K562 (cell line): ENCODE measurements around the gene EPN2. TPM values are rescaled to one million over a fixed set of nuclear protein-coding genes. Genes with fewer than 3 reads are reported as not detected.

Experiments used
- ATAC-seq: fragments of 200-7000 bp; cut with Tn5 transposase; 3 replicates; pipeline ENCODE4 v1.9.1; 2020; ENCODE audit warnings: moderate library complexity
- BruUV-seq: library from RNA; stranded (reverse); fragments of 400-500 nt; replicated peaks from 2 replicates; lab custom pipeline; 2021; lab: Mats Ljungman, UMichigan
- CTCF ChIA-PET: fragments of 300-600 bp; formaldehyde crosslinking; extraction: SDS; loops from one replicate; lab custom pipeline; 2021; ENCODE audit warnings: low intra/inter-chr PET ratio; lab: Yijun Ruan, JAX
- POLR2A ChIA-PET: fragments of 300-600, 350-650 bp; sonication (Branson Sonifier 250); formaldehyde crosslinking; extraction: SDS; loops from one replicate; lab custom pipeline; 2021; ENCODE audit warnings: antibody characterized with exemption, inconsistent platforms; lab: Yijun Ruan, JAX
- DNase-seq, 4 experiments: peaks; one replicate each; pipeline versions ENCODE4 v3.0.0 to v3.0.0-alpha.2; 2011 to 2018; ENCODE audit warnings: low spot score in 3 of 4, mixed read lengths in 3 of 4; ENCODE audit errors: extremely low read depth in 1 of 4
- FAIRE-seq: peaks from 2 replicates; lab custom pipeline; 2011; peaks lifted over from hg19 to GRCh38; lab: Jason Lieb, UNC
- H2AFZ ChIP-seq: 2 replicates; pipeline ENCODE4 v1.6.0; 2011; ENCODE audit warnings: low read depth, low read length, control low read depth, inconsistent platforms
- H3K27ac ChIP-seq: fragments of 200-600 bp; 3 replicates; pipeline ENCODE4 v1.8.0; 2011; ENCODE audit warnings: low read depth, mild to moderate bottlenecking, control low read depth, inconsistent platforms, low read length, moderate library complexity, mixed read lengths; ENCODE audit errors: extremely low read depth
- H3K27me3 ChIP-seq, 2 experiments: fragments of 300-600 bp in 1 of 2; 2 replicates in 1 of 2; 3 replicates in 1 of 2; pipeline versions ENCODE4 v1.6.0 to v1.8.0; 2011; ENCODE audit warnings: inconsistent platforms in 2 of 2, low read length in 2 of 2, mild to moderate bottlenecking in 1 of 2, mixed read lengths in 1 of 2, moderate library complexity in 1 of 2; ENCODE audit not compliant: control insufficient read depth in 2 of 2, insufficient read depth in 2 of 2
- H3K36me3 ChIP-seq: fragments of 300-600 bp; 3 replicates; pipeline ENCODE4 v1.8.0; 2011; ENCODE audit warnings: mild to moderate bottlenecking, low read length, inconsistent platforms; ENCODE audit not compliant: control insufficient read depth, insufficient read depth
- H3K4me1 ChIP-seq, 2 experiments: fragments of 200-600 bp in 1 of 2; replicated peaks in 1 of 2; 2 replicates in 1 of 2; 3 replicates in 1 of 2; pipeline versions ENCODE4 v1.5.1 to v1.8.0; 2011; ENCODE audit warnings: inconsistent platforms in 2 of 2, low read length in 2 of 2, mild to moderate bottlenecking in 1 of 2, mixed read lengths in 1 of 2, moderate library complexity in 1 of 2; ENCODE audit not compliant: control insufficient read depth in 2 of 2, insufficient read depth in 2 of 2
- H3K4me2 ChIP-seq: 2 replicates; pipeline ENCODE4 v1.6.1; 2011; ENCODE audit warnings: low read length, control low read depth, inconsistent platforms, mixed read lengths; ENCODE audit not compliant: insufficient read depth
- H3K4me3 ChIP-seq: fragments of 200-600 bp; sonication (generic), shearing (Covaris generic); 2 replicates; pipeline ENCODE4 v1.5.1; 2016; ENCODE audit warnings: control low read depth, inconsistent platforms
- H3K79me2 ChIP-seq: fragments of 200-600 bp; 3 replicates; pipeline ENCODE4 v1.8.0; 2011; ENCODE audit warnings: low read length, inconsistent platforms; ENCODE audit not compliant: control insufficient read depth, insufficient read depth
- H3K9ac ChIP-seq, 2 experiments: 2 replicates each; pipeline versions ENCODE4 v1.6.0 to v1.6.1; 2011; ENCODE audit warnings: low read depth in 2 of 2, low read length in 2 of 2, control low read depth in 1 of 2, inconsistent platforms in 1 of 2, mild to moderate bottlenecking in 1 of 2, mixed read lengths in 1 of 2; ENCODE audit not compliant: insufficient read depth in 1 of 2
- H3K9me1 ChIP-seq: one replicate; pipeline ENCODE4 v1.6.0; 2011; ENCODE audit warnings: inconsistent platforms, mild to moderate bottlenecking, low read length, moderate library complexity; ENCODE audit not compliant: control insufficient read depth, insufficient read depth
- H3K9me3 ChIP-seq: replicated peaks from 2 replicates; pipeline ENCODE4 v1.5.1; 2011; ENCODE audit warnings: low read depth, low read length, inconsistent platforms; ENCODE audit not compliant: control insufficient read depth, insufficient read depth
- H4K20me1 ChIP-seq: replicated peaks from 2 replicates; pipeline ENCODE4 v1.6.1; 2011; ENCODE audit warnings: low read length, inconsistent platforms, mixed read lengths; ENCODE audit not compliant: control insufficient read depth, insufficient read depth
- FOSL1 ChIP-seq: fragments of 200-800 bp; sonication (Bioruptor generic); conservative IDR thresholded peaks from 2 replicates; pipeline ENCODE4 v1.6.1; 2016; ENCODE audit warnings: missing genetic modification characterization, missing compliant biosample characterization
- KAT8 ChIP-seq: fragments of 450-650 bp; IDR thresholded peaks from 2 replicates; pipeline ENCODE4 v1.6.1; 2016; ENCODE audit warnings: low read depth, mild to moderate bottlenecking
- MEIS2 ChIP-seq: fragments of 450-650 bp; IDR thresholded peaks from 2 replicates; pipeline ENCODE4 v1.6.1; 2014; ENCODE audit warnings: mild to moderate bottlenecking; ENCODE audit not compliant: partially characterized antibody
- RBM17 ChIP-seq: fragments of 200-400 bp; formaldehyde crosslinking; IDR thresholded peaks from 2 replicates; pipeline ENCODE4 v1.6.1; 2017; ENCODE audit warnings: low read depth, mild to moderate bottlenecking, low read length, borderline replicate concordance
- SPI1 ChIP-seq: IDR thresholded peaks from 2 replicates; pipeline ENCODE4 v1.6.1; 2011; ENCODE audit warnings: low read depth, low read length, control low read depth, borderline replicate concordance
- ZNF134 ChIP-seq: fragments of 250-450 bp; sonication (Bioruptor Pico); conservative IDR thresholded peaks from 2 replicates; pipeline ENCODE4 v1.4.0; 2020
- WGBS: fragments of 100-300 bp; shearing (Covaris generic); methylation state at CpG from one replicate; pipeline ENCODE4 v1.1.6; 2016; ENCODE audit warnings: low coverage, mixed read lengths; ENCODE audit not compliant: insufficient coverage; ENCODE audit errors: missing lambda C conversion rate; 5-methylcytosine and 5-hydroxymethylcytosine counted together
- in situ Hi-C: fragments of 300-500 bp; cut with MboI; formaldehyde crosslinking; loops from 4 replicates; pipeline ENCODE4 v1.15.0; 2018; ENCODE audit warnings: inconsistent platforms, mixed read lengths
- intact Hi-C: fragments of 100-400 bp; cut with micrococcal nuclease; formaldehyde crosslinking; loops from 2 replicates; pipeline ENCODE4 v1.14.2; 2022
- polyA plus RNA-seq, 8 experiments: library from polyadenylated mRNA; depleted of rRNA in 4 of 8; stranded (reverse) in 5 of 8; unstranded in 3 of 8; fragments of >200 nt; fragmentation: Nextera tagmentation in 2 of 8; fragmentation: Illumina TruSeq in 1 of 8; extraction: Ambion mirVana in 2 of 8; extraction: Trizol in 1 of 8; gene quantifications; 2 replicates each; pipeline versions ENCODE4 v1.2.1 to v1.2.3, GENCODE V29; 2011 to 2014; ENCODE audit warnings: inconsistent platforms in 1 of 8, missing spikeins in 1 of 8
- total RNA-seq, 7 experiments: library from RNA; depleted of rRNA in 6 of 7; stranded (reverse); fragments of >200 nt in 6 of 7; fragmentation: Illumina TruSeq in 2 of 7; extraction: Trizol in 2 of 7; gene quantifications; 2 replicates each; pipeline versions ENCODE4 v1.2.1 to v1.2.3, GENCODE V29; 2011 to 2021; ENCODE audit warnings: low replicate concordance in 1 of 7

The EPN2 gene
- total and polyA plus RNA-seq, 9 of the 15 experiments (the other 6 are each of a cell fraction or from before 2014, with no cell fraction given), result 1.0 to 12.9 (median 8.9) TPM

DNA sequence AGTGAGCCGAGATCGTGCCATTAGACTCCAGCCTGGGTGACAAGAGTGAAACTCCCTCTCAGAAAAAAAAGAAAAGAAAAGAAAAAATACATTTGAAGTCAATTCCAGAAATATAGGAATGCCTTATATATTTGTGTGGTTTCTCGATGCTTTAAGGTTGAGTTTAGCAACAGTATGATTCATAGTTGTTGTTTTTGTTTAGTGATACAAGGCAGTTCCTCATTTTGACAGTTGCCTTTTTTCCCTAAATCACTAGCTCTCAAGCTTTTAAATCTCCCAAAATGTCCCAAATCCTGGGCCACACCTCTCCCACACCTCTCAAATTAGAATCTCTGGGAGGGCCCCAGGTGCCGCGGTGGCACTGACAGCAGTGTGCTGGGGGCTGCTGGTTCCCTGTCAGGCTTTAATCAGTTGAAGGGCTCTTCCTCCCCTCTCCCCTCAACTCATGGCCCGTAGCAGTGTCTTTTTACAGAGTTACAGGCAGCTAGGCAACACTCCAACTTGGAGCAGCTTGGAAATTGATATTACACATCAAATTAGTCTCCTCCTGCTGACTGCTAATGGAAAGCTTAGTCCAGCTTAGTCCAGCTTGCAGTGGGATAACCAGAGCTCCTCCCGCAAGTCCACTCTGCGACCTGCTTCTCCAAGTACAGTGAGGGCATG is 58.4 kb downstream of the EPN2 start:
- H3K36me3 ChIP-seq, result no peaks in the 10 kb centered on the region
- no peak overlapping the region for H3K9ac ChIP-seq
- intact Hi-C loops, result no loop called here
- WGBS, result 69% methylated on average over 5 of the region's 8 CpGs
- H3K9me3 ChIP-seq, result no peaks in the 10 kb centered on the region
- H3K4me3 ChIP-seq, result no peak overlapping the region
- POLR2A ChIA-PET, result no interaction called here
- TF ChIP-seq RBM17 (no peak), MEIS2 (peak; percentile 49), FOSL1 (tag) (0 out of 2 replicates have a peak, but pooled peaks have one; percentile 25), KAT8 (no peak), ZNF134 (CRISPR knock-in tag) (0 out of 2 replicates have a peak, but pooled peaks have one; percentile 32), SPI1 (peak; percentile 67)
- no peak overlapping the region for H3K4me2 ChIP-seq
- H2AFZ ChIP-seq, result no peak overlapping the region
- H3K9me1 ChIP-seq, result no peaks in the 10 kb centered on the region
- peak; percentile 40 for FAIRE-seq
- no peaks in the 10 kb centered on the region for H3K27me3 ChIP-seq
- BruUV-seq, result no TSS peak
- in situ Hi-C loops, result no loop called here
- no peaks in the 10 kb centered on the region for H4K20me1 ChIP-seq
- CTCF ChIA-PET, result no interaction called here
- no peak overlapping the region for H3K27ac ChIP-seq
- DNase-seq, result no peak
- no peak for ATAC-seq
- H3K4me1 ChIP-seq, result no peaks in the 10 kb centered on the region; a peak in 1 of 5 replicates
- H3K79me2 ChIP-seq, result no peaks in the 10 kb centered on the region
